GM12878 (cell line): ENCODE measurements around the gene ZNF880. TPM values are rescaled to one million over a fixed set of nuclear protein-coding genes. Genes with fewer than 3 reads are reported as not detected.

ENCODE experiments used
- polyA plus RNA-seq, 11 experiments: library from polyadenylated mRNA; depleted of rRNA in 4 of 11; unstranded in 6 of 11; stranded (reverse) in 5 of 11; fragments of >200 nt; fragmentation: Nextera tagmentation in 4 of 11; fragmentation: Illumina TruSeq in 1 of 11; extraction: Ambion mirVana in 4 of 11; extraction: Trizol in 1 of 11; gene quantifications; 1 replicate in 1 of 11; 2 replicates in 10 of 11; pipeline versions ENCODE4 v1.2.1 to v1.2.3, GENCODE V29; 2011 to 2016; ENCODE audit warnings: inconsistent platforms in 2 of 11, missing spikeins in 2 of 11, low read depth in 1 of 11
- small RNA-seq: library from RNA; depleted of rRNA; stranded (forward); fragments of <200 nt; gene quantifications from one replicate; pipeline ENCODE3, GENCODE V24; 2014
- total RNA-seq, 4 experiments: library from RNA; depleted of rRNA in 3 of 4; stranded (reverse); fragments of >200 nt in 3 of 4; fragmentation: Illumina TruSeq in 1 of 4; extraction: Trizol in 1 of 4; gene quantifications; 2 replicates each; pipeline versions ENCODE4 v1.2.1 to v1.2.3, GENCODE V29; 2013 to 2021

ZNF880 gene
- total and polyA plus RNA-seq, 10 of the 15 experiments (the other 5 are each of a cell fraction or from before 2014, with no cell fraction given) = 14.4 to 45.2 (median 21.9) TPM

Small RNA genes within 50 kb of the gene (small RNA-seq; reads per million reads assigned to genes)
- gene AC010332.1 = not detected

Other genes starting within 250 kb of the ZNF880 start
Only the 7 nearest of the 11 such genes appear.
- 7.2 and 8.9 TPM in 2 replicates for gene ZNF766, start 100.3 kb upstream of the ZNF880 start, total RNA-seq (2014; rRNA removed)
- gene ZNF766, start 100.3 kb upstream of the ZNF880 start, total RNA-seq (2014; rRNA removed; fragmentation: Illumina TruSeq; extraction: Trizol) = 15.3 and 19.1 TPM in 2 replicates
- 12.0 and 13.8 TPM in 2 replicates for gene ZNF766, start 100.3 kb upstream of the ZNF880 start, total RNA-seq (2021)
- gene ZNF766, start 100.3 kb upstream of the ZNF880 start, polyA plus RNA-seq (2011; rRNA removed) = 18.7 and 29.9 TPM in 2 replicates
- 20.0 and 30.0 TPM in 2 replicates for gene ZNF766, start 100.3 kb upstream of the ZNF880 start, polyA plus RNA-seq (2014; fragmentation: Illumina TruSeq; extraction: Trizol)
- gene ZNF766, start 100.3 kb upstream of the ZNF880 start, polyA plus RNA-seq (2014; fragmentation: Nextera tagmentation; extraction: Ambion mirVana) = 10 to 100 TPM; 11.5 to 14.6 TPM
- 6.7 and 7.9 TPM in 2 replicates for gene ZNF766, start 100.3 kb upstream of the ZNF880 start, polyA plus RNA-seq (2014; rRNA removed)
- 10 to 100 TPM; 18.2 to 19.2 TPM for gene ZNF766, start 100.3 kb upstream of the ZNF880 start, polyA plus RNA-seq (2016; fragmentation: Nextera tagmentation; extraction: Ambion mirVana)
- gene ZNF480, start 72.8 kb upstream of the ZNF880 start, total RNA-seq (2014; rRNA removed) = 8.8 and 11.7 TPM in 2 replicates
- 15.9 and 18.5 TPM in 2 replicates for gene ZNF480, start 72.8 kb upstream of the ZNF880 start, total RNA-seq (2014; rRNA removed; fragmentation: Illumina TruSeq; extraction: Trizol)
- 15.2 and 15.6 TPM in 2 replicates for gene ZNF480, start 72.8 kb upstream of the ZNF880 start, total RNA-seq (2021)
- gene ZNF480, start 72.8 kb upstream of the ZNF880 start, polyA plus RNA-seq (2011; rRNA removed) = 7.9 and 13.3 TPM in 2 replicates
- 15.1 and 19.5 TPM in 2 replicates for gene ZNF480, start 72.8 kb upstream of the ZNF880 start, polyA plus RNA-seq (2014; fragmentation: Illumina TruSeq; extraction: Trizol)
- gene ZNF480, start 72.8 kb upstream of the ZNF880 start, polyA plus RNA-seq (2014; fragmentation: Nextera tagmentation; extraction: Ambion mirVana) = 10 to 100 TPM; 18.8 to 19.6 TPM
- 5.5 and 6.6 TPM in 2 replicates for gene ZNF480, start 72.8 kb upstream of the ZNF880 start, polyA plus RNA-seq (2014; rRNA removed)
- 10 to 100 TPM; 20.8 to 26.5 TPM for gene ZNF480, start 72.8 kb upstream of the ZNF880 start, polyA plus RNA-seq (2016; fragmentation: Nextera tagmentation; extraction: Ambion mirVana)
- gene ZNF610, start 33.7 kb upstream of the ZNF880 start, total RNA-seq (2014; rRNA removed) = 0.05 and 0.11 TPM in 2 replicates
- gene ZNF610, start 33.7 kb upstream of the ZNF880 start, total RNA-seq (2014; rRNA removed; fragmentation: Illumina TruSeq; extraction: Trizol) = 0.28 and 0.54 TPM in 2 replicates
- 0.64 and 1.2 TPM in 2 replicates for gene ZNF610, start 33.7 kb upstream of the ZNF880 start, total RNA-seq (2021)
- 0.26 and 0.52 TPM in 2 replicates for gene ZNF610, start 33.7 kb upstream of the ZNF880 start, polyA plus RNA-seq (2011; rRNA removed)
- 0.51 and 0.65 TPM in 2 replicates for gene ZNF610, start 33.7 kb upstream of the ZNF880 start, polyA plus RNA-seq (2014; fragmentation: Illumina TruSeq; extraction: Trizol)
- under 1 TPM; 0.15 to 0.76 TPM for gene ZNF610, start 33.7 kb upstream of the ZNF880 start, polyA plus RNA-seq (2014; fragmentation: Nextera tagmentation; extraction: Ambion mirVana)
- gene ZNF610, start 33.7 kb upstream of the ZNF880 start, polyA plus RNA-seq (2014; rRNA removed) = 0.32 and 0.67 TPM in 2 replicates
- under 1 TPM; 0.39 to 0.89 TPM for gene ZNF610, start 33.7 kb upstream of the ZNF880 start, polyA plus RNA-seq (2016; fragmentation: Nextera tagmentation; extraction: Ambion mirVana)
- gene ZNF528, start 27.9 kb downstream of the ZNF880 start, total RNA-seq (2014; rRNA removed) = 4.9 and 6.7 TPM in 2 replicates
- 9.6 and 10.6 TPM in 2 replicates for gene ZNF528, start 27.9 kb downstream of the ZNF880 start, total RNA-seq (2014; rRNA removed; fragmentation: Illumina TruSeq; extraction: Trizol)
- gene ZNF528, start 27.9 kb downstream of the ZNF880 start, total RNA-seq (2021) = 5.5 and 7.0 TPM in 2 replicates
- 1.7 and 2.1 TPM in 2 replicates for gene ZNF528, start 27.9 kb downstream of the ZNF880 start, polyA plus RNA-seq (2011; rRNA removed)
- 11.9 and 14.3 TPM in 2 replicates for gene ZNF528, start 27.9 kb downstream of the ZNF880 start, polyA plus RNA-seq (2014; fragmentation: Illumina TruSeq; extraction: Trizol)
- 1 to 10 TPM; 2.9 to 6.3 TPM for gene ZNF528, start 27.9 kb downstream of the ZNF880 start, polyA plus RNA-seq (2014; fragmentation: Nextera tagmentation; extraction: Ambion mirVana)
- 5.9 and 10.8 TPM in 2 replicates for gene ZNF528, start 27.9 kb downstream of the ZNF880 start, polyA plus RNA-seq (2014; rRNA removed)
- 1 to 10 TPM; 5.7 to 8.2 TPM for gene ZNF528, start 27.9 kb downstream of the ZNF880 start, polyA plus RNA-seq (2016; fragmentation: Nextera tagmentation; extraction: Ambion mirVana)
- not detected in 2 replicates for gene ZNF534, start 59.2 kb downstream of the ZNF880 start, total RNA-seq (2014; rRNA removed)
- gene ZNF534, start 59.2 kb downstream of the ZNF880 start, total RNA-seq (2014; rRNA removed; fragmentation: Illumina TruSeq; extraction: Trizol) = not detected in 2 replicates
- gene ZNF534, start 59.2 kb downstream of the ZNF880 start, total RNA-seq (2021) = not detected in 2 replicates
- not detected in 2 replicates for gene ZNF534, start 59.2 kb downstream of the ZNF880 start, polyA plus RNA-seq (2011; rRNA removed)
- gene ZNF534, start 59.2 kb downstream of the ZNF880 start, polyA plus RNA-seq (2014; fragmentation: Illumina TruSeq; extraction: Trizol) = not detected in 2 replicates
- gene ZNF534, start 59.2 kb downstream of the ZNF880 start, polyA plus RNA-seq (2014; fragmentation: Nextera tagmentation; extraction: Ambion mirVana) = not detected
- not detected in 2 replicates for gene ZNF534, start 59.2 kb downstream of the ZNF880 start, polyA plus RNA-seq (2014; rRNA removed)
- under 1 TPM; 0.39 to 0.79 TPM for gene ZNF534, start 59.2 kb downstream of the ZNF880 start, polyA plus RNA-seq (2016; fragmentation: Nextera tagmentation; extraction: Ambion mirVana)
- gene ZNF578, start 83.6 kb downstream of the ZNF880 start, total RNA-seq (2014; rRNA removed) = not detected in 2 replicates
- gene ZNF578, start 83.6 kb downstream of the ZNF880 start, total RNA-seq (2014; rRNA removed; fragmentation: Illumina TruSeq; extraction: Trizol) = 0.13 TPM in 1 of 2 replicates, not detected in the other
- gene ZNF578, start 83.6 kb downstream of the ZNF880 start, total RNA-seq (2021) = 0.10 TPM in 1 of 2 replicates, not detected in the other
- gene ZNF578, start 83.6 kb downstream of the ZNF880 start, polyA plus RNA-seq (2011; rRNA removed) = 0.04 TPM in 1 of 2 replicates, not detected in the other
- gene ZNF578, start 83.6 kb downstream of the ZNF880 start, polyA plus RNA-seq (2014; fragmentation: Illumina TruSeq; extraction: Trizol) = 0.03 and 0.18 TPM in 2 replicates
- gene ZNF578, start 83.6 kb downstream of the ZNF880 start, polyA plus RNA-seq (2014; fragmentation: Nextera tagmentation; extraction: Ambion mirVana) = under 1 TPM in 1 of 2 experiments, not detected in 1; 0.14 TPM
- 0.24 TPM in 1 of 2 replicates, not detected in the other for gene ZNF578, start 83.6 kb downstream of the ZNF880 start, polyA plus RNA-seq (2014; rRNA removed)
- gene ZNF578, start 83.6 kb downstream of the ZNF880 start, polyA plus RNA-seq (2016; fragmentation: Nextera tagmentation; extraction: Ambion mirVana) = under 1 TPM in 1 of 2 experiments, not detected in 1; 0.43 TPM
- gene ZNF808, start 157.7 kb downstream of the ZNF880 start, total RNA-seq (2014; rRNA removed) = 8.9 and 10.5 TPM in 2 replicates
- gene ZNF808, start 157.7 kb downstream of the ZNF880 start, total RNA-seq (2014; rRNA removed; fragmentation: Illumina TruSeq; extraction: Trizol) = 16.4 and 16.7 TPM in 2 replicates
- 13.8 and 20.2 TPM in 2 replicates for gene ZNF808, start 157.7 kb downstream of the ZNF880 start, total RNA-seq (2021)
- gene ZNF808, start 157.7 kb downstream of the ZNF880 start, polyA plus RNA-seq (2011; rRNA removed) = 17.2 and 25.8 TPM in 2 replicates
- gene ZNF808, start 157.7 kb downstream of the ZNF880 start, polyA plus RNA-seq (2014; fragmentation: Illumina TruSeq; extraction: Trizol) = 7.8 and 8.6 TPM in 2 replicates
- 1 to 10 TPM; 2.1 to 3.7 TPM for gene ZNF808, start 157.7 kb downstream of the ZNF880 start, polyA plus RNA-seq (2014; fragmentation: Nextera tagmentation; extraction: Ambion mirVana)
- gene ZNF808, start 157.7 kb downstream of the ZNF880 start, polyA plus RNA-seq (2014; rRNA removed) = 4.2 and 5.4 TPM in 2 replicates
- 1 to 10 TPM; 6.1 to 6.7 TPM for gene ZNF808, start 157.7 kb downstream of the ZNF880 start, polyA plus RNA-seq (2016; fragmentation: Nextera tagmentation; extraction: Ambion mirVana)